Astrocyte (in vitro differentiated cells and primary cell): ENCODE results near the gene FAM234A. TPM values are rescaled to one million over a fixed set of nuclear protein-coding genes. Genes with fewer than 3 reads are reported as not detected.
A peak's percentile ranks its signal among the peaks of the same experiment; 100 is the strongest.

Experiments
- DNase-seq: peaks from one replicate; pipeline ENCODE4 v3.0.0-alpha.2; 2010; ENCODE audit warnings: low read depth
- FAIRE-seq: peaks from 2 replicates; lab custom pipeline; 2011; peaks lifted over from hg19 to GRCh38; lab: Jason Lieb, UNC
- H2AFZ ChIP-seq: 2 replicates; pipeline ENCODE4 v1.6.0; 2012; ENCODE audit warnings: low read depth, low read length, inconsistent platforms
- H3K27ac ChIP-seq: 2 replicates; pipeline ENCODE4 v1.5.1; 2011; ENCODE audit warnings: low read depth, low read length, inconsistent platforms
- H3K27me3 ChIP-seq: 2 replicates; pipeline ENCODE4 v1.6.0; 2011; ENCODE audit warnings: low read length, inconsistent platforms; ENCODE audit not compliant: insufficient read depth
- H3K36me3 ChIP-seq: 2 replicates; pipeline ENCODE4 v1.5.1; 2011; ENCODE audit warnings: low read length, inconsistent platforms; ENCODE audit not compliant: insufficient read depth
- H3K4me1 ChIP-seq: 2 replicates; pipeline ENCODE4 v1.5.1; 2011; ENCODE audit warnings: low read length, inconsistent platforms; ENCODE audit not compliant: insufficient read depth
- H3K4me2 ChIP-seq: 2 replicates; pipeline ENCODE4 v1.6.0; 2012; ENCODE audit warnings: low read length, inconsistent platforms
- H3K4me3 ChIP-seq: 2 replicates; pipeline ENCODE4 v1.5.1; 2011; ENCODE audit warnings: low read depth, mild to moderate bottlenecking, low read length, inconsistent platforms; ENCODE audit not compliant: insufficient read depth
- H3K79me2 ChIP-seq: 2 replicates; pipeline ENCODE4 v1.6.0; 2012; ENCODE audit warnings: mild to moderate bottlenecking, low read length, inconsistent platforms; ENCODE audit not compliant: insufficient read depth
- H3K9ac ChIP-seq: 2 replicates; pipeline ENCODE4 v1.6.0; 2012; ENCODE audit warnings: mild to moderate bottlenecking, low read length, inconsistent platforms
- H3K9me3 ChIP-seq: 2 replicates; pipeline ENCODE4 v1.5.1; 2012; ENCODE audit warnings: low read depth, mild to moderate bottlenecking, low read length, inconsistent platforms; ENCODE audit not compliant: insufficient read depth
- H4K20me1 ChIP-seq: 2 replicates; pipeline ENCODE4 v1.6.0; 2012; ENCODE audit warnings: low read length, inconsistent platforms; ENCODE audit not compliant: insufficient read depth
- H3K27ac Mint-ChIP-seq: one replicate; pipeline ENCODE4 v1.8.0; 2021; ENCODE audit warnings: mild to moderate bottlenecking, mixed read lengths; ENCODE audit not compliant: unreplicated experiment
- H3K27me3 Mint-ChIP-seq: one replicate; pipeline ENCODE4 v1.8.0; 2021; ENCODE audit warnings: low read depth, mixed read lengths; ENCODE audit not compliant: unreplicated experiment
- H3K36me3 Mint-ChIP-seq: one replicate; pipeline ENCODE4 v1.8.0; 2021; ENCODE audit warnings: low read depth, mixed read lengths; ENCODE audit not compliant: unreplicated experiment
- H3K4me1 Mint-ChIP-seq: one replicate; pipeline ENCODE4 v1.8.0; 2021; ENCODE audit warnings: low read depth, mixed read lengths; ENCODE audit not compliant: unreplicated experiment
- H3K4me3 Mint-ChIP-seq: one replicate; pipeline ENCODE4 v1.8.0; 2021; ENCODE audit warnings: mild to moderate bottlenecking, moderate library complexity, mixed read lengths; ENCODE audit not compliant: unreplicated experiment
- H3K9me3 Mint-ChIP-seq: one replicate; pipeline ENCODE4 v1.8.0; 2021; ENCODE audit warnings: mild to moderate bottlenecking, mixed read lengths; ENCODE audit not compliant: unreplicated experiment
- EZH2 ChIP-seq: IDR thresholded peaks from 2 replicates; pipeline ENCODE4 v1.6.1; 2012; ENCODE audit warnings: mild to moderate bottlenecking, low read length, inconsistent platforms; ENCODE audit not compliant: insufficient read depth
- total RNA-seq: library from RNA; stranded (reverse); gene quantifications from 2 replicates; pipeline ENCODE4 v1.2.1, GENCODE V29; 2021
- TF ChIP-seq, protein P1 (sequence below): IDR thresholded peaks from 2 replicates; pipeline ENCODE4 v1.5.1; 2011; ENCODE audit warnings: low read depth, mild to moderate bottlenecking, inconsistent platforms, low read length, moderate library complexity; ENCODE audit not compliant: insufficient read depth

FAM234A gene
- total RNA-seq, 1 donor from 2014 or later = 70.8 TPM

DNA sequence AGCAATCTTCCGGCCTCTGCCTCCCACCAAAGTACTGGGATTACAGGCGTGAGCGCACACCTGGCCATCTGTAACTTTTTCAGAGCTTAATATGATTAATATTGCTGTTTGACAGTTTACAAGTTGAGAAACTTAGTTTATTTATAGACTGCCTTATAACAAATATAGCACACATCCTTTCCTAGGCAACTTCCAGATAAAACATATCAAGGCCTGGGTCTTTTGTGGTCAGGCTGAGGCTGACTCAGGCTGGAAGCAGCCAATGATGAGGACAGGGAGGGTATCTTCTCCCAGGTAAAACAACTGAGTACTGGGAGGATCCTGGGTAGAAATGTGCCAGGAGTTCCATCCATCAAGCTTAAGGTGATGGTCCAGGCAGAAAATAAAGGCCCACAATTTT, 21.6 kb upstream of the FAM234A start:
- no peak overlapping the region for H3K4me3 Mint-ChIP-seq
- no peaks in the 10 kb centered on the region for H3K27me3 Mint-ChIP-seq
- Histone ChIP-seq H4K20me1 (peaks cover 95% of the 10 kb centered on the region), H3K4me1 (no peaks in the 10 kb centered on the region), H3K36me3 (peaks cover 45% of the 10 kb centered on the region), H3K4me2 (no peak overlapping the region), H3K27me3 (no peaks in the 10 kb centered on the region), H3K27ac (no peak overlapping the region), H2AFZ (no peak overlapping the region), H3K9me3 (no peaks in the 10 kb centered on the region), H3K9ac (no peak overlapping the region), H3K4me3 (no peak overlapping the region), H3K79me2 (peaks cover 91% of the 10 kb centered on the region)
- FAIRE-seq = no peak
- peak; percentile 22 for DNase-seq
- no peaks in the 10 kb centered on the region for H3K9me3 Mint-ChIP-seq
- peaks cover 15% of the 10 kb centered on the region for H3K36me3 Mint-ChIP-seq
- TF ChIP-seq EZH2 = no peak
- TF ChIP-seq, protein P1, sequence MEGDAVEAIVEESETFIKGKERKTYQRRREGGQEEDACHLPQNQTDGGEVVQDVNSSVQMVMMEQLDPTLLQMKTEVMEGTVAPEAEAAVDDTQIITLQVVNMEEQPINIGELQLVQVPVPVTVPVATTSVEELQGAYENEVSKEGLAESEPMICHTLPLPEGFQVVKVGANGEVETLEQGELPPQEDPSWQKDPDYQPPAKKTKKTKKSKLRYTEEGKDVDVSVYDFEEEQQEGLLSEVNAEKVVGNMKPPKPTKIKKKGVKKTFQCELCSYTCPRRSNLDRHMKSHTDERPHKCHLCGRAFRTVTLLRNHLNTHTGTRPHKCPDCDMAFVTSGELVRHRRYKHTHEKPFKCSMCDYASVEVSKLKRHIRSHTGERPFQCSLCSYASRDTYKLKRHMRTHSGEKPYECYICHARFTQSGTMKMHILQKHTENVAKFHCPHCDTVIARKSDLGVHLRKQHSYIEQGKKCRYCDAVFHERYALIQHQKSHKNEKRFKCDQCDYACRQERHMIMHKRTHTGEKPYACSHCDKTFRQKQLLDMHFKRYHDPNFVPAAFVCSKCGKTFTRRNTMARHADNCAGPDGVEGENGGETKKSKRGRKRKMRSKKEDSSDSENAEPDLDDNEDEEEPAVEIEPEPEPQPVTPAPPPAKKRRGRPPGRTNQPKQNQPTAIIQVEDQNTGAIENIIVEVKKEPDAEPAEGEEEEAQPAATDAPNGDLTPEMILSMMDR = no peak
- H3K27ac Mint-ChIP-seq = peak overlapping the region; percentile 20
- peaks cover 6% of the 10 kb centered on the region for H3K4me1 Mint-ChIP-seq

DNA sequence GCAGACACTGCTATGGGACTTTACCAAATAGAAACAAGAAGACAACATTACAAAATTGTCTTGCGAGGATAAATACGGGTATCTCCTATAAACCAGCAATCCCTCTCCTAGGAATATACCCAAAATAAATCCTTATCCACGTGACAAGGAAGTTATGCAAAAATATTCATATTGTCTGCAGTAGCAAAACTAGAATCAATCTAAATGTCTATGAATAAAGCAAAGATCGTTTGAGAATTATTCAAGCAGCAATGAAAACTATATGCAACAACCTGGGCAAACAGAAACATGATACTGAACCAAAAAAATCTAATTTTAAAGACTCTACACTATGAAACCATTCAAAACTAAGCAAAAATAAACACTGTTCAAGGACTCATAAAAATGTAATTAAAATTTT, 14.6 kb upstream of the FAM234A start:
- Histone ChIP-seq H3K4me1 (no peaks in the 10 kb centered on the region), H3K4me3 (no peak overlapping the region), H3K9me3 (no peaks in the 10 kb centered on the region), H3K4me2 (no peak overlapping the region), H3K27ac (no peak overlapping the region), H3K36me3 (peaks cover 45% of the 10 kb centered on the region), H3K27me3 (no peaks in the 10 kb centered on the region), H3K9ac (no peak overlapping the region), H4K20me1 (peaks cover 83% of the 10 kb centered on the region), H2AFZ (no peak overlapping the region), H3K79me2 (peaks cover 89% of the 10 kb centered on the region)
- no peaks in the 10 kb centered on the region for H3K9me3 Mint-ChIP-seq
- TF ChIP-seq EZH2 = no peak
- TF ChIP-seq, protein P1 = no peak
- peaks cover 9% of the 10 kb centered on the region for H3K36me3 Mint-ChIP-seq
- DNase-seq = no peak
- no peaks in the 10 kb centered on the region for H3K4me1 Mint-ChIP-seq
- no peak for FAIRE-seq
- H3K27me3 Mint-ChIP-seq = no peaks in the 10 kb centered on the region
- no peak overlapping the region for H3K27ac Mint-ChIP-seq
- peak overlapping the region; percentile 16 for H3K4me3 Mint-ChIP-seq

DNA sequence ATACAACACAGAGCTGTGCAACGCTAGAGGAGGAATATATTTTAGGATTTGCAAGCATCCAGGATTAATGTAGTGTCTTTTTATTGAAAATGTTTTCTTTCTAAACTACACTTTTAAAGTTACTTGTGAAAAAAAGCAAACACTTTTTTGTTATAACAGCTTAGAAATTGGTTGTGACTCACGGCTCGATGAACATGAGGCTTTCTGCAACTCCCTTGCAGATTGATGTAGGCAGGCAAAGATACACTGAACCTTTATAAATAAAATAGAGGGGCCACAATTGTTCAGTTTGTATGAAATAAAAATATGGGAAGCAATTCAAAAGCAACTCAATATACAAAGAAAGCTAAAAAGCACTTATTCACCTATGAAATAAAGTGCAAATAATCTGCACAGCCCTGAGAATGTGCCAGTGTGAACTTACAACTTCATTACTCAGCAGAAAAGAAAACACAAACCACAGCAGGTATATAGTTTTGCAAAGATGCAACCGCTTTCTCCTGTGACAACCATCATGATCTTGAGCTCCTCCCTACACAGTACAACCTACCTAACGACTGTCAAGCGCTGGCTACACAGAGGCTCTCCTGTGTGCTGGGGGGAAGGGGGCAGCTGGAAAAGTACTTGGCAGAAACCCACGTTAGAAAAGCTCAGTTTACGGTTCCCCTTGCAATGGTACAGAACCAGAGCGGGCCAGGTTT, 6.3 kb upstream of the FAM234A start:
- Mint-ChIP-seq H3K36me3 (peaks cover 11% of the 10 kb centered on the region), H3K27ac (peak overlapping the region; percentile 68), H3K4me1 (peaks cover 18% of the 10 kb centered on the region), H3K27me3 (no peaks in the 10 kb centered on the region), H3K9me3 (no peaks in the 10 kb centered on the region), H3K4me3 (peak overlapping the region; percentile 95)
- TF ChIP-seq EZH2 = no peak
- TF ChIP-seq, protein P1 = no peak
- Histone ChIP-seq H3K36me3 (peaks cover 27% of the 10 kb centered on the region), H3K79me2 (peaks cover 55% of the 10 kb centered on the region), H3K4me2 (peak overlapping the region; percentile 94), H3K27ac (peak overlapping the region; percentile 96), H3K9ac (peak overlapping the region; percentile 96), H3K4me1 (peaks cover 15% of the 10 kb centered on the region), H3K9me3 (no peaks in the 10 kb centered on the region), H3K27me3 (no peaks in the 10 kb centered on the region), H3K4me3 (peak overlapping the region; percentile 92), H2AFZ (peak overlapping the region; percentile 93), H4K20me1 (peaks cover 50% of the 10 kb centered on the region)
- DNase-seq (no peak), FAIRE-seq (no peak)
